HG03571 (cell line): ENCODE data around the gene LHFPL2.
A peak's percentile ranks its signal among the peaks of the same experiment; 100 is the strongest.

Experiments used
- ATAC-seq: cut with Tn5 transposase; IDR thresholded peaks from one replicate; pipeline ENCODE4 v1.9.1; 2021; ENCODE audit not compliant: unreplicated experiment

Gene LHFPL2

GRCh38 chr5:78526049-78526525 is 122.5 kb downstream of the LHFPL2 start:
- ATAC-seq: no peak

- no peak for ATAC-seq
Observed at GRCh38 chr5:78523314-78524193, 125.0 kb downstream of the LHFPL2 start.

- no peak for ATAC-seq
Observed at GRCh38 chr5:78522476-78523260, 125.9 kb downstream of the LHFPL2 start.

GRCh38 chr5:78521455-78521854 is 127.1 kb downstream of the LHFPL2 start:
- ATAC-seq: no peak

- no peak for ATAC-seq
Observed at GRCh38 chr5:78519198-78519941, 129.2 kb downstream of the LHFPL2 start.

GRCh38 chr5:78518365-78519197 is 130.0 kb downstream of the LHFPL2 start:
- no peak for ATAC-seq

GRCh38 chr5:78515670-78516069 is 132.9 kb downstream of the LHFPL2 start:
- no peak for ATAC-seq

GRCh38 chr5:78514427-78515330 is 133.9 kb downstream of the LHFPL2 start:
- no peak for ATAC-seq

GRCh38 chr5:78513441-78513840 is 135.1 kb downstream of the LHFPL2 start:
- no peak for ATAC-seq

- no peak for ATAC-seq
Observed at GRCh38 chr5:78512435-78512834, 136.1 kb downstream of the LHFPL2 start.

GRCh38 chr5:78511121-78511906 is 137.3 kb downstream of the LHFPL2 start:
- no peak for ATAC-seq

- ATAC-seq: peak; percentile 68
Observed at GRCh38 chr5:78509884-78510769, 138.4 kb downstream of the LHFPL2 start.

GRCh38 chr5:78509145-78509865 is 139.3 kb downstream of the LHFPL2 start:
- ATAC-seq: no peak

GRCh38 chr5:78508186-78508765 is 140.3 kb downstream of the LHFPL2 start:
- no peak for ATAC-seq

- ATAC-seq: no peak
Observed at GRCh38 chr5:78507531-78507930, 141.0 kb downstream of the LHFPL2 start.

GRCh38 chr5:78506261-78507024 is 142.1 kb downstream of the LHFPL2 start:
- ATAC-seq: no peak
